ENCODE data around the gene PDLIM5.
"Not testable (repeated sequence)": the region's sequence is repeated elsewhere in the genome, so short reads cannot be mapped to it uniquely, and the experiment has no call there.

The PDLIM5 gene

GRCh38 chr4:94466923-94467322, 15.2 kb downstream of the PDLIM5 start:
- no peak for DNase-seq

DNA sequence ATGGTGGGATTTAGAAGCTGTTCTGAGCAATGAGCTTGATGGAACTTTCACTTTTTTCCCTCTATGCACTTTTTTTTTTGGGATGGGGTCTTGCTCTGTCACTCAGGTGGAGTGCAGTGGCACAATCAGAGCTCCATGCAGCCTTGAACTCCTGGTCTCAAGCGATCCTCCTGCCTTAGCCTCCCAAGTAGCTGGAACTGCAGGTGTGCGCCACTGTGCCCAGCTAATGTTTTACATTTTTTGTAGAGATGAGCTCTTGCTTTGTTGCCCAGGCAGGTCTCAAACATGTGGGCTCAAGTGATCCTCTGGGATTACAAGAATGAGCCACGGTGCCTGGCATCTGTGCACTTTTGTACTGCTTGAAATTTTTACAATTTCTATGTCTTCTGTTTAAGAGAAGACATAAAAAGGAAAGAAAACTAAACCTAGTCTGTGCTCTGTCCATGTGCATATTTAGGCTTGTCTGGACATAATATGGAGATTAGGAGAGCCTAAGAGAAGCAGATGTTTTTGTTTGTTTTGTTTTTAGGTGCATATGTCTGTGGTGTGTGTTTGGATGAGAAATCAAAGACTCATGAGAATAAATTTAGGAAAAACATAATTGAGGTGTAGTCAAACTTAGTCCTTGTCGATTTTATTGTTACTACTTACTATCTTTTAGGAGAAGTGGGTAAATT, 16.5 kb downstream of the PDLIM5 start:
- no peak for DNase-seq

DNA sequence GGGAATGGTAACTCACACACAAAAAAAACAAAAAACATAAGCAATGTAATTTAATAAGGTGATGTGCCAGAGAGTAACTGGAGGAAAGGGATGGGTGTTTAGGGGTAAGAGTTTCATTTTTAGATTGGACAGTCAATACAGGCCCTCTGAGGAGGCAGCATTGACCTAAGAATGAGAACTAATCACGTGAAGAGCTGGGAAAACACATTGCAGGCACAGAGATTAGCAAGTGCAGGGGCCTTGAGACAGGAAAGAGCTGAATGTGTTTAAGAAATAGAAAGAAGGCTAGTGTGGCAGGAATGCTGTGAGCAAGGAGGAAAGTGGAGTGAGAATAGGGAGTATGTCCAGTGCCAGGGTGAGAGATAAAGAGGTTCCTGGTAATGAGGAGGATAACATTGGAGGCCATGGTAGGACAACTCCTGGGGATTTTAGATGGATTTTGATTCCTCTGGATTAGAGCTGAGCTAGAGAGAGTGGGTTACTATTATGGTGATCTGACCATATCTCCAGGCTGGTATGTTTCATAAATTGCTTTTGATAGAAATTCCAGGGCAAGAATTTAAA, 17.6 kb downstream of the PDLIM5 start:
- DNase-seq, result no peak

- DNase-seq, result no peak
Measured at GRCh38 chr4:94470132-94470531, 18.4 kb downstream of the PDLIM5 start.

DNA sequence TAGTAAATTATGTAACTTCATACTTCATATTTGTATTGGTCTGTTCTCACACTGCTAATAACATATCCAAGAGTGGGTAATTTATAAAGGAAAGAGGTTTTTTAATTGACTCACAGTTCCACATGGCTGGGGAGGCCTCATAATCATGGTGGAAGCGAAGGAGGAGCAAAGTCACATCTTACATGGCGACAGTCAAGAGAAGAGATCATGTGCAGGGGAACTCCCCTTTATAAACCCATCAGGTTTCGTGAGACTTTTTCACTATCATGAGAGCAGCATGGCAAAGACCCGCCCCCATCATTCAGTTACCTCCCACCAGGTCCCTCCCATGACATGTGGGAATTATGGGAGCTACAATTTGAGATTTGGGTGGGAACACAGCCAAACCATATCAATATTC, 19.0 kb downstream of the PDLIM5 start:
- not testable (repeated sequence) for DNase-seq

GRCh38 chr4:94472056-94472826, 20.5 kb downstream of the PDLIM5 start:
- no peak for DNase-seq

DNA sequence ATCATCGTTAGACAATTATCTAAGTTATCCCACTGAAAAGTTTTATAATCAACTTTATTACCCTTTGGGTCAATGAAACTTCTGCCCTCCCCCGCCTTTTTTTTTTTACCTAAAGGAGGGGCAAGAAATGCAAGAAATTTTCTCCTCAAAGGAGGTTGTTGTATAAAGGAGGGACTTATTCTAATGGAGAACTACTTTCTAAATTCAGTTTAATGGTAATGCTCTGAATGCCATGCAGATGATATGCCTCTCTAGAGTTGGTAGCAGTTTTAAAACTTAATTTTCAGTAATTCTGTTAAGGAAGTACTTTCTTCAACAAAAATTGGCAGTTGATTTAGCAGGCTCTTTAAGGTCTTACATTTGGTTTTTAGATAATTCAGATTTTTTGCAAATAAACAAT, 23.3 kb downstream of the PDLIM5 start:
- DNase-seq, result no peak

DNA sequence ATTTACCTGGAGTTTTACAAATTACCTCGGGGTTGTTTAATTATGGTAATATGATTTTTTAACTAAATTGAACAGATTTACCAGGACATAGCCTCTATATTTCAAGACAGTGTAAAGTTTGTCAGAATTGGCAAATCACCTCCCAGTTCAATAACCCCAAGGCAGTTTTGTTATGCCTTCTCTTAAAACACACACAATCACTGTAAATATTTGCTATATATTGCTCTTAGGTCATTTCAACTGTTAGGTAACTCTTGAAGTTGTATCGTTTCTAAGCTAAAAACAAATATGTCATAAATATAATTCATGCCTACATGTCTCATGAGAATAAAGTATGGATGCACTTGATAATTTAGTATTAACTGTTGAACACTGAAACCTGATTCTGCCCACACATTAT, 24.1 kb downstream of the PDLIM5 start:
- no peak for DNase-seq

- DNase-seq, result no peak
Measured at GRCh38 chr4:94477227-94477626, 25.5 kb downstream of the PDLIM5 start.

DNA sequence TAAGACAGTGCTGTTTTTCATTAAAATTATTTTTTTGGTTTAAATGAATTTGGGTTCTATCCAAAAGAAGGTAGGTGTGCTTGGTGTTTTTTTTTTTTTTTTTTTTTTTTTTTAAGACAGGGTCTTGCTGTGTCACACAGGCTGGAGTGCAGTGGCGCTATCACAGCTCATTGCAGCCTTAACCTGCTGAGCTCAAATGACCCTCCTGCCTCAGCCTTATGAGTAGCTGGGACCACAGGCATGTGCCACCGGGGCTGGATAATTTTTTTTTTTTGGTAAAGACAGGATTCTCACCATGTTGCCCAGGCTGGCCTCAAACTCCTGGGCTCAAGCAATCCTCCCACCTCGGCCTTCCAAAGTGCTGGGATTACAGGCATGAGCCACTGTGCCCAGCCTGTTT, 27.1 kb downstream of the PDLIM5 start:
- not testable (repeated sequence) for DNase-seq

DNA sequence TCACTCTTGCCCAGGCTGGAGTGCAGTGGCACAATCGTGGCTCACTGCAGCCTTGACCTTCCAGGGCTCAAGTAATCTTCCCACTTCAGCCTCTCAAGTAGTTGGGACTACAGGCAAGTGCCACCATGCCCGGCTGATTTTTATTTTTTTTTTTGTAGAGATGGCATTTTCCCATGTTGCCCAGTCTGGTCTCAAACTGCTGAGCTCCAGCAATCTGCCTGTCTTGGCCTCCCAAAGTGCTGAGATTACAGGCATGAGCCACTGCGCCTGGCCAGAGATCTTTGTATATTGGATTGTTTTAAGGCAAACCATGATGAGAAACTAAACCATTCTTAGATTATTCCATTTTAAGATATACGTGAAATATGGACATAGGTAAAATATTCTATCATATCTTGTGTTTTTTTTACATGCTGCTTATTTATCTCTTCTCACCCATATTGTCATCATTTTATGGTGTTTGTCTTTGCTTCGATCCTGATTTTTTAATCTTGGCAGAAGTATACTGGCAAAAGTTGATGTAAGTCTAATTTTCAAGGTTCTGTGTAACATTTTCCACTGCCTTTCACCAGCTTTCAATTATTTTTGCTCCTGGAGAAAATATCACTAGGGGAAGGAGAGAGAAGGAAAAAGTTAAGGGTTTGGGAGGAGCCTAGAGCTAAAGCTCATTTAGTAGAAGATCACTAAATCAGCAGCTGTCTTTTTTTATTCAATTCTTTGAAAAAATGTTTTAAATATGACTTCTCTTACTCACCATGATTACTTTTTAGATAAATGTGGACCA, 27.8 kb downstream of the PDLIM5 start:
- no peak for DNase-seq

DNA sequence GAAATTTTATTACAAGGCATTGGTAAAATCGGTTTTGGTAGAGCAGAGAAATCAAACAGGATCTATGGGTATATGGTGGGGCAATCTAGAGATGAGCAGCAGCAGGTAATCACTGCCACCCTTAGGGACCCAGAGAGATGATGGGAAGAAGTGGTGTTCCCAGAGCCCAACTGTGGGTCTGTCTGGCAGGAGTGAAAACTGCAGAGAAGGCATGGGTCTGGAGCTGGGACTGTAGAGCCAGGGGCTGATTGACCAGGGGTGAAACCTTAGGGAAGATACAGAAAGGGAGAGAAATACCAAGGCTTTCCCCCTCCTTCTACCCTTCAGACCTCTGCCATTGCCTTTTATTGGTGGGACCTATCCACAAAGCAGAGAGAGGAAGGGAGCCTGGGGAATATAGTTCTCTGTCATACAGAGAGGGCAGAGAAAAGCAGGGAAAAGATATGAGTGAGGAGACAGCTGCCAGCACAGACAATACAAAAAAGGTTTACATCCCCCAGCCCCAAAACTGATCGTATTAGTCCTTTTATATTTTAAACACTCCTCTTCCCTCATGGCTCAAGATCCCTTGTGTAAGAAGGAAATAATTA, 28.7 kb downstream of the PDLIM5 start:
- no peak for DNase-seq

- no peak for DNase-seq
Measured at GRCh38 chr4:94483895-94484294, 32.2 kb downstream of the PDLIM5 start.

DNA sequence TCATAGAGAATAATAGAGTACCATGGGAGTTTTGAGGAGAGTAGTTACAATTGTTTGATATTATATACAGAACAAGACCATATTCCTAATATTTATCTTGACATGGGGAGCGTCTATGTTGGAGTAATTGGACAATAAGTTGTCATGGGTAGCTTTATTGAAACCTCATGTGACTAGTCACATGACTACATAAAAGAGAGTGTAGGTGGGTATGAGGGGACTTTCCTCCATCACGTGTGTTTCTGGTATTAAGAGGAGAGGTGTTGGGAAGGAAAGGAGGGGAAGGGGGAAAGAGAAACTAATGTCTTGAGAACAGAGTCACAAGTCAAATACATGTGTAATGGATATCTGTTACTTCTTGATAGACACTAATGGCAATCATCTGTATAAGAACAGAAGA, 33.1 kb downstream of the PDLIM5 start:
- DNase-seq, result no peak

- DNase-seq, result no peak
Measured at GRCh38 chr4:94486372-94486801, 34.6 kb downstream of the PDLIM5 start.

DNA sequence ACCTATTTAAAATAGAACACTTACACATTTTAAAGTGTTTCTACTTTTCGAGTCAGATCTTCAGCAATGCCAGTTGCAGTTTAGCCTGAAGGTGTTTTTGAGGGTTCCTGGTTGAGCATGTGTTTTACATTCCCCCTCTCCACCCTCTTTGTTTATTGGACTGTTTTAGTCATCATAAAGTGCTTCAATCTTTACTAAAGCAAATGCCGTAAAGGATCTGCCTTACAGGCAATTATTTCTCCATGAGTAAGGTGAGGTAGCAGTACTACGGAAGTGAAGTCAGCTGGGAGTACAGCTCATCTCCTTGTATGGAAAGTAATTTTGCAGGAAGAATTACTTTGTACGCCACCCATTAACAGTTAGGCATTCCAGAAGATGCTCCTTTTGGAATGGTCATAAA, 36.9 kb downstream of the PDLIM5 start:
- no peak for DNase-seq

DNA sequence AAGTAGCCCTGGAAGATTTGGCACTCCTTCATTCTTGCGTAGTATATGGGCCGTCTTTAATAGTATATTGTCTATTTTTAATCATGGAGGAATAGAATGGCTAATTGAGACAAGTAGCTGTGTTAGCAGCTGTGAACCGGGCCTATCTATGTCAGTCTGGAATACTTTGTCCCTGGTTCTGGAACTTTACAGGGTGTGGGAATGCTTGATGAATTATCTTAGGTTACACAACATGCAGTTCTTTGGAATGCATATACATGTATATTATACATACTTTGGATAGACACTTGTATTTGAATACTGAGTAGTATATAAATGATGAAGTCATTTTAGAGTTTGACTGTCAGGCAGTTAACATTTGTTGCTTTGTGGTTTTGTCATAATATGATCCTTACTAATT, 37.4 kb downstream of the PDLIM5 start:
- DNase-seq, result no peak

DNA sequence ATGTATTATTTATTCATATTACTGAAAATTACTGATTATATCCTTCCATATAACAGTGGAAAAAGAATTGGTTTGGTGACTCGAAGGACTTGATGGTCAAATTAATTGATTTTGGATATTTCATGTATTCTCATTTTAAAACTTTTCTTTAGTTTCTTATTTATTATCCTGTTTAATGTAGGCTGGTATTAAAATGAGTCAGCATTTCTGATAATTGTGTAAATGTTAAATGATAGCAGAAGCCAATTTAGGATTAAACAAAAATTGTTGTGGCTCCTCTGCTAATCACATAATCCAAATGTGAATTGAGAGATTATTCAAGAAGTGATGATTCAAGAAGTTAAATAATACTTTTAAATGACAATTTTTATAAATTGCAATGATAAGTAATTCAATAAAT, 38.7 kb downstream of the PDLIM5 start:
- DNase-seq, result no peak

- DNase-seq, result no peak
Measured at GRCh38 chr4:94491322-94491721, 39.6 kb downstream of the PDLIM5 start.

- no peak for DNase-seq
Measured at GRCh38 chr4:94495408-94495807, 43.7 kb downstream of the PDLIM5 start.

- DNase-seq, result no peak
Measured at GRCh38 chr4:94497690-94498089, 45.9 kb downstream of the PDLIM5 start.

GRCh38 chr4:94498502-94498901, 46.8 kb downstream of the PDLIM5 start:
- no peak for DNase-seq

DNA sequence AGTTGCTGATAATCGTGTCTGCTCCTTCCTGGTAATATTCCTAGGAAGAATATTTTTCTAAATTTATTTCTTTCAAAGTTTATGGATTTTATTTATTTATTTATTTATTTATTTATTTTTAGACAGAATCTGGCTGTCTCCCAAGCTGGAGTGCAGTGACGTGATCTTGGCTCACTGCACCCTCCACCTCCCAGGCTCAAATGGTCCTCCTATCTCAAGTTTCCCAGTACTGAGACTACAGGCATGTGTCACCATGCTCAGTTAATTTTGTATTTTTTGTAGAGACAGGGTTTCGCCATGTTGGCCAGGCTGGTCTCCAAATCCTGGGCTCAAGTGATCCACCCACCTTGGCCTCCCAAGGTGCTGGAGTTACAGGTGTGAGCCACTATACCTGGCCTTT, 48.9 kb downstream of the PDLIM5 start:
- no peak for DNase-seq

Measured in NCI-H146 (cell line).